SK-N-SH (cell line): ENCODE measurements around the gene FAM83D.

Source experiments
- CTCF ChIP-seq: fragments of 200-600 bp; sonication (generic); IDR thresholded peaks from 2 replicates; pipeline ENCODE4 v1.6.1; 2017; ENCODE audit warnings: antibody characterized with exemption, mild to moderate bottlenecking, moderate library complexity
- EP300 ChIP-seq, 2 experiments: IDR thresholded peaks; 2 replicates each; pipeline versions ENCODE4 v1.4.0 to v1.6.1; 2012; ENCODE audit warnings: borderline replicate concordance in 1 of 2, low read depth in 1 of 2, low read length in 1 of 2
- EZH2phosphoT487 ChIP-seq: fragments of 200-600 bp; sonication (generic); IDR thresholded peaks from 2 replicates; pipeline ENCODE4 v1.6.1; 2017; ENCODE audit warnings: low read depth, mixed run types, mild to moderate bottlenecking, antibody characterized with exemption, moderate library complexity, borderline replicate concordance
- MEF2A ChIP-seq: IDR thresholded peaks from 2 replicates; pipeline ENCODE4 v1.4.0; 2012; ENCODE audit warnings: low read depth, borderline replicate concordance
- RAD21 ChIP-seq: IDR thresholded peaks from 2 replicates; pipeline ENCODE4 v1.6.1; 2012; ENCODE audit warnings: mild to moderate bottlenecking, low read length
- RCOR1 ChIP-seq: fragments of 150-350 bp; IDR thresholded peaks from 2 replicates; pipeline ENCODE4 v1.6.1; 2017; ENCODE audit warnings: antibody characterized with exemption, low read length
- REST ChIP-seq: IDR thresholded peaks from 2 replicates; pipeline ENCODE4 v1.6.1; 2012; ENCODE audit warnings: mild to moderate bottlenecking, low read depth, low read length, moderate library complexity
- SMC3 ChIP-seq: IDR thresholded peaks from 2 replicates; pipeline ENCODE4 v1.6.1; 2012; ENCODE audit warnings: low read depth, low read length, improper control_type of control experiment
- YY1 ChIP-seq: IDR thresholded peaks from 2 replicates; pipeline ENCODE4 v1.4.0; 2012; ENCODE audit warnings: low read depth, mild to moderate bottlenecking
- TF ChIP-seq, protein P1 (sequence below): IDR thresholded peaks from 2 replicates; pipeline ENCODE4 v1.4.0; 2012; ENCODE audit warnings: low read depth

GRCh38 chr20:38941726-38942389 lies 15.6 kb downstream of the FAM83D start:
- no peak for TF ChIP-seq REST
- peak; percentile 16; the same call in 1 of the 2 replicates for TF ChIP-seq CTCF
- TF ChIP-seq EZH2phosphoT487, result no peak
- no peak for TF ChIP-seq EP300 (IDR thresholded peaks at IDR 0.05; ENCODE audit: borderline replicate concordance in 1 of 2, low read depth in 1 of 2, low read length in 1 of 2)
- no peak for TF ChIP-seq YY1
- no peak for TF ChIP-seq SMC3
- no peak for TF ChIP-seq RAD21
- TF ChIP-seq RCOR1, result no peak
- TF ChIP-seq, protein P1, sequence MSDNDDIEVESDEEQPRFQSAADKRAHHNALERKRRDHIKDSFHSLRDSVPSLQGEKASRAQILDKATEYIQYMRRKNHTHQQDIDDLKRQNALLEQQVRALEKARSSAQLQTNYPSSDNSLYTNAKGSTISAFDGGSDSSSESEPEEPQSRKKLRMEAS, result no peak
- TF ChIP-seq MEF2A, result no peak
